CD4-positive, alpha-beta memory T cell (primary cell): ENCODE measurements around the gene C12orf56. TPM values are rescaled to one million over a fixed set of nuclear protein-coding genes. Genes with fewer than 3 reads are reported as not detected.

Experiments used
- CTCF ChIA-PET: fragments of 350-600 bp; sonication (Branson Sonifier 250); formaldehyde crosslinking; loops from one replicate; lab custom pipeline; 2021; ENCODE audit warnings: inconsistent platforms; ENCODE audit not compliant: partially characterized antibody; lab: Charles Lee
- POLR2A ChIA-PET: fragments of 350-600 bp; sonication (Branson Sonifier 250); formaldehyde crosslinking; loops from one replicate; lab custom pipeline; 2021; ENCODE audit not compliant: partially characterized antibody; lab: Charles Lee
- DNase-seq, 5 donors: peaks; one replicate each; pipeline versions ENCODE4 v3.0.0 to v3.0.0-alpha.2; 2020 to 2022; ENCODE audit warnings: mixed read lengths in 1 of 5
- H3K27ac ChIP-seq: one replicate; pipeline ENCODE4 v1.7.0; 2013; ENCODE audit warnings: low read depth, low read length
- H3K27me3 ChIP-seq: 2 replicates; pipeline ENCODE4 v1.7.0; 2013; ENCODE audit warnings: mild to moderate bottlenecking, low read length, moderate library complexity; ENCODE audit not compliant: insufficient read depth
- H3K36me3 ChIP-seq: 2 replicates; pipeline ENCODE4 v1.7.0; 2013; ENCODE audit warnings: mild to moderate bottlenecking, low read length, moderate library complexity; ENCODE audit not compliant: insufficient read depth
- H3K4me1 ChIP-seq: 2 replicates; pipeline ENCODE4 v1.7.0; 2013; ENCODE audit warnings: mild to moderate bottlenecking, low read length, moderate library complexity; ENCODE audit not compliant: insufficient read depth
- H3K4me3 ChIP-seq, 2 donors: one replicate each; pipeline ENCODE4 v1.7.0; 2013; ENCODE audit warnings: low read length in 2 of 2, mild to moderate bottlenecking in 1 of 2
- H3K9me3 ChIP-seq, 2 donors: one replicate each; pipeline ENCODE4 v1.7.0; 2013; ENCODE audit warnings: low read length in 2 of 2, control low read depth in 1 of 2; ENCODE audit not compliant: control insufficient read depth in 1 of 2
- H3K27ac Mint-ChIP-seq, 7 donors: one replicate each; pipeline ENCODE4 v1.8.0; 2020 to 2021; ENCODE audit warnings: mixed read lengths in 7 of 7, mild to moderate bottlenecking in 6 of 7, inconsistent platforms in 3 of 7, moderate library complexity in 3 of 7
- H3K27me3 Mint-ChIP-seq, 2 donors: one replicate each; pipeline ENCODE4 v1.8.0; 2020 to 2021; ENCODE audit warnings: mixed read lengths in 2 of 2
- H3K36me3 Mint-ChIP-seq, 2 donors: one replicate each; pipeline ENCODE4 v1.8.0; 2020 to 2021; ENCODE audit warnings: mixed read lengths in 2 of 2, inconsistent platforms in 1 of 2, mild to moderate bottlenecking in 1 of 2
- H3K4me1 Mint-ChIP-seq, 4 donors: one replicate each; pipeline ENCODE4 v1.8.0; 2020 to 2021; ENCODE audit warnings: mixed read lengths in 4 of 4, mild to moderate bottlenecking in 1 of 4
- H3K4me3 Mint-ChIP-seq, 8 donors: one replicate each; pipeline ENCODE4 v1.8.0; 2020 to 2021; ENCODE audit warnings: mixed read lengths in 8 of 8, mild to moderate bottlenecking in 7 of 8, moderate library complexity in 6 of 8, inconsistent platforms in 3 of 8
- H3K9me3 Mint-ChIP-seq, 8 donors: one replicate each; pipeline ENCODE4 v1.8.0; 2020 to 2021; ENCODE audit warnings: mixed read lengths in 8 of 8, mild to moderate bottlenecking in 5 of 8, inconsistent platforms in 3 of 8, moderate library complexity in 1 of 8
- intact Hi-C: fragments of 100-400 bp; cut with micrococcal nuclease; formaldehyde crosslinking; loops from one replicate; pipeline ENCODE4 v1.15.1; 2023
- polyA plus RNA-seq, 2 donors: library from polyadenylated mRNA; unstranded; fragments of 300-500 nt; fragmentation: Illumina TruSeq; gene quantifications; one replicate each; pipeline ENCODE4 v1.2.3, GENCODE V29; 2021
- total RNA-seq, 2 experiments: library from RNA; stranded (reverse); gene quantifications; one replicate each; pipeline ENCODE4 v1.2.3, GENCODE V29; 2021

C12orf56 gene
- total and polyA plus RNA-seq, 4 experiments from 2014 or later: not detected

DNA sequence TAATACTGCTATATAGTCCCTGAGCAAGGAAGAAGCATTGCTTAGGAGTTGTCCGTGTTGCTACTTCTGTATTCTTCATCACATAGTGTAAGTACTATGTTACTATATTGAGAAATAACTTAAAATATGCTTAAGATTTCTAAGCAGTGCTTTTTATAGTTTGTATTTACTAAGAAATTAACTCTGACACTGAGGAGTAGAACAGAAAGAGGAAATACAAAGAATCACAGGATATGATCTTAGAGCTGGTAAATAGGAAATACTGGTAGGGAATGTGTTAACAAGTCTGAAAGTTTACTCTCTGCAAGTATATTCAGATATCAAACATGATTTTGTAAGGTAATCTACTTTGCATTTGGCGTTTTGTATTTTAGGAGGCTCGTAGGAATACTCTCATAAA lies 29.1 kb upstream of the C12orf56 start:
- H3K27me3 ChIP-seq: no peaks in the 10 kb centered on the region
- Mint-ChIP-seq H3K4me1 (peaks cover 0 to 4% (median 1%) of the 10 kb centered on the region in 4 donors), H3K36me3 (peaks cover 60 to 80% of the 10 kb centered on the region in 2 donors), H3K4me3 (no peak overlapping the region), H3K27me3 (no peaks in the 10 kb centered on the region), H3K9me3 (no peaks in the 10 kb centered on the region), H3K27ac (peak overlapping the region in 1 of 7 donors; percentile 6)
- intact Hi-C loops: no loop called here
- H3K4me3 ChIP-seq: no peak overlapping the region
- DNase-seq: no peak
- no peaks in the 10 kb centered on the region for H3K9me3 ChIP-seq
- ChIA-PET CTCF (no interaction called here), POLR2A (no interaction called here)
- H3K4me1 ChIP-seq: no peaks in the 10 kb centered on the region
- H3K36me3 ChIP-seq: peaks cover 74% of the 10 kb centered on the region
- H3K27ac ChIP-seq: no peak overlapping the region

DNA sequence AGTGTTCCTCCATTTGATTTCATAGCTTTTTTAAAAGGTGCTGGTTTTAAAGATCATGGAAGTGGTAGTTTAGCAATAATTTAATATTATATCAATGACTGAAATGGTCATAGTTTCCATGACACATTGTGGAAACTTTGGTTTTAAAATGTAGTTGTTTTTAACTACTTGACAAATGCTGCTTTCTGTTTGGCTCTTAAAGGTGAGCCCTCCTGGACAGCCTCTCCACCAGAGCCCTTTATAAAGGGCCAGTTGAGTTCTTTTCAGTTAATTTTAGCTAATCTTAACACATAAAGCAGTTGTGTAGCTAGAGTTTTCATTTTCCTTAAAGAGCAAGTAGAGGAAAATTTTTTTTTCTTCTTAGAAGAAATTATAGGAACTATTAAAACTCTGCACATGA lies 27.7 kb upstream of the C12orf56 start:
- Mint-ChIP-seq H3K27ac (no peak overlapping the region), H3K4me1 (peaks cover 0 to 4% (median 1%) of the 10 kb centered on the region in 4 donors), H3K36me3 (peaks cover 54 to 78% of the 10 kb centered on the region in 2 donors), H3K9me3 (no peaks in the 10 kb centered on the region), H3K4me3 (no peak overlapping the region), H3K27me3 (no peaks in the 10 kb centered on the region)
- CTCF ChIA-PET: no interaction called here
- H3K36me3 ChIP-seq: peaks cover 69% of the 10 kb centered on the region
- no peaks in the 10 kb centered on the region for H3K4me1 ChIP-seq
- intact Hi-C loops: no loop called here
- no peaks in the 10 kb centered on the region for H3K9me3 ChIP-seq
- POLR2A ChIA-PET: no interaction called here
- no peak overlapping the region for H3K27ac ChIP-seq
- H3K27me3 ChIP-seq: no peaks in the 10 kb centered on the region
- no peak overlapping the region for H3K4me3 ChIP-seq
- DNase-seq: no peak

DNA sequence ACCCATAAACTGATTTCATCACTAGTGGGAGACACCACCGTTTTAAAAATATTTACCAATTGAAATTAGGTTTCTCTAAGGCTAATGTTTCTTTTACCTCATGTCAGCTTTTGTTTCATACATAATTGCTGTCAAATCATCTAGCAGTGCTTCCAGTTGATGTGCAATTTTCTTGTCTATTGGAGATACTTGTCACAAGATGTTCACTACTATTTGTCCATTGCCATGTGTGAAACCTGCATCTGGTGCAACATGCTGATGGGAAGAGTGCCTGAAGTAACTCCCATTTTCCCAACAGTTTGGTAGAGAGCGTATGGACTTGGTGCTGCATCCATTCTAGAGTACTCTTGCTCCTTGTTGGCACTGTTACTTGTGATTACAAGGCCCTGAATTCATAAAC lies 23.3 kb upstream of the C12orf56 start:
- POLR2A ChIA-PET: no interaction called here
- Mint-ChIP-seq H3K36me3 (peaks cover 47 to 68% of the 10 kb centered on the region in 2 donors), H3K9me3 (no peaks in the 10 kb centered on the region), H3K27me3 (no peaks in the 10 kb centered on the region), H3K27ac (no peak overlapping the region), H3K4me1 (peaks cover 0 to 5% (median 4%) of the 10 kb centered on the region in 4 donors), H3K4me3 (no peak overlapping the region)
- CTCF ChIA-PET: no interaction called here
- intact Hi-C loops: no loop called here
- no peak for DNase-seq
- H3K36me3 ChIP-seq: peaks cover 61% of the 10 kb centered on the region
- no peak overlapping the region for H3K4me3 ChIP-seq
- H3K27me3 ChIP-seq: no peaks in the 10 kb centered on the region
- H3K4me1 ChIP-seq: no peaks in the 10 kb centered on the region
- H3K27ac ChIP-seq: no peak overlapping the region
- no peaks in the 10 kb centered on the region for H3K9me3 ChIP-seq

DNA sequence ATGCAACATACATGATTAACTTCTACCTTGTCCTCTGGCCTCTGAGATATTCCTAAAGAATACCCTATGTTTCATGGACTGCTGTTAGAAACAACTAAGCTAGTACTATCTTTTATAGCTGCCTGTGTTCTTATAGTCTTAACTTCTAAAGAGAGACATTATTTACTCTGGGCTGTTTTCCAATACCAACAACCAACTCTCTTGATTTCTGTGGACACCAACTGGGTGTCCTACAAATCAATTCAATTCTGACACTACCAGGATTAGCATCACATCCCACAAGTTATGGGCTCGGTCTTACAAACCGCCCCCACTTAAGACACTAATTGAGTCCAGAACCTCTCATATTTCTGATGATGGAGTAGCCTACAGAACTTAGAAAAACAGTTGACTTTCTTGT lies 21.9 kb upstream of the C12orf56 start:
- H3K9me3 Mint-ChIP-seq: no peaks in the 10 kb centered on the region
- Histone ChIP-seq H3K4me3 (no peak overlapping the region), H3K27me3 (no peaks in the 10 kb centered on the region), H3K4me1 (peaks cover 3% of the 10 kb centered on the region), H3K9me3 (no peaks in the 10 kb centered on the region), H3K27ac (no peak overlapping the region), H3K36me3 (peaks cover 48% of the 10 kb centered on the region)
- peak overlapping the region in 2 of 7 donors; percentile 29 to 43 for H3K27ac Mint-ChIP-seq
- intact Hi-C loops: no loop called here
- no peak for DNase-seq
- no peaks in the 10 kb centered on the region for H3K27me3 Mint-ChIP-seq
- POLR2A ChIA-PET: interaction anchor here (1.3 kb wide), 1 partner anchor 8 kb away, joined by 3 read pairs; the partner anchor contains the start of gene XPOT
- CTCF ChIA-PET: interaction anchor here (0.6 kb wide), 1 partner anchor 31 kb away, joined by 3 read pairs; no protein-coding TSS in a partner anchor
- peaks cover 43 to 56% of the 10 kb centered on the region in 2 donors for H3K36me3 Mint-ChIP-seq
- peaks cover 1 to 12% (median 6%) of the 10 kb centered on the region in 4 donors for H3K4me1 Mint-ChIP-seq
- no peak overlapping the region for H3K4me3 Mint-ChIP-seq

DNA sequence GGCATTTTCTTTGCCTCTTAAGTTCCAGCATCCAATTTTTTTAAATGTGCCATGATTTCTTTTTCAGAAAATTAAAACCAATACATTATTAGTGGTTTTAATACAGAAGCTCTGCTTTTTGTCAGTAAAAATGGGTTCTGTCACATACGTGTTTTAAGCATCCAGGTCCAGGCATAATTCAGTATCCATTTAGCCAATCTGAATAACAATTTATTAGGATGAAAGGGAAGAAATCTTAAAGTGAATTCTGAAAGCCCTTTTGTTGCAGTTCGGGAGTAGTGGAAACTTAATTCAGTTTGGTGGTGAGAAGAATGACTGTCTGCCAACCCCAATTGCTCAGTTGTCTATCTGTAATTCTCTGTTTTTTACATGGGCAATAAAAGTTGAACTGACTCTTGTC lies 20.9 kb upstream of the C12orf56 start:
- DNase-seq: no peak
- CTCF ChIA-PET: no interaction called here
- Mint-ChIP-seq H3K4me1 (peaks cover 7 to 20% (median 11%) of the 10 kb centered on the region in 4 donors), H3K9me3 (no peaks in the 10 kb centered on the region), H3K27me3 (no peaks in the 10 kb centered on the region), H3K4me3 (no peak overlapping the region), H3K36me3 (peaks cover 37 to 48% of the 10 kb centered on the region in 2 donors), H3K27ac (no peak overlapping the region)
- H3K27me3 ChIP-seq: no peaks in the 10 kb centered on the region
- no peaks in the 10 kb centered on the region for H3K9me3 ChIP-seq
- intact Hi-C loops: no loop called here
- POLR2A ChIA-PET: no interaction called here
- peaks cover 7% of the 10 kb centered on the region for H3K4me1 ChIP-seq
- H3K4me3 ChIP-seq: no peak overlapping the region
- H3K36me3 ChIP-seq: peaks cover 38% of the 10 kb centered on the region
- no peak overlapping the region for H3K27ac ChIP-seq

DNA sequence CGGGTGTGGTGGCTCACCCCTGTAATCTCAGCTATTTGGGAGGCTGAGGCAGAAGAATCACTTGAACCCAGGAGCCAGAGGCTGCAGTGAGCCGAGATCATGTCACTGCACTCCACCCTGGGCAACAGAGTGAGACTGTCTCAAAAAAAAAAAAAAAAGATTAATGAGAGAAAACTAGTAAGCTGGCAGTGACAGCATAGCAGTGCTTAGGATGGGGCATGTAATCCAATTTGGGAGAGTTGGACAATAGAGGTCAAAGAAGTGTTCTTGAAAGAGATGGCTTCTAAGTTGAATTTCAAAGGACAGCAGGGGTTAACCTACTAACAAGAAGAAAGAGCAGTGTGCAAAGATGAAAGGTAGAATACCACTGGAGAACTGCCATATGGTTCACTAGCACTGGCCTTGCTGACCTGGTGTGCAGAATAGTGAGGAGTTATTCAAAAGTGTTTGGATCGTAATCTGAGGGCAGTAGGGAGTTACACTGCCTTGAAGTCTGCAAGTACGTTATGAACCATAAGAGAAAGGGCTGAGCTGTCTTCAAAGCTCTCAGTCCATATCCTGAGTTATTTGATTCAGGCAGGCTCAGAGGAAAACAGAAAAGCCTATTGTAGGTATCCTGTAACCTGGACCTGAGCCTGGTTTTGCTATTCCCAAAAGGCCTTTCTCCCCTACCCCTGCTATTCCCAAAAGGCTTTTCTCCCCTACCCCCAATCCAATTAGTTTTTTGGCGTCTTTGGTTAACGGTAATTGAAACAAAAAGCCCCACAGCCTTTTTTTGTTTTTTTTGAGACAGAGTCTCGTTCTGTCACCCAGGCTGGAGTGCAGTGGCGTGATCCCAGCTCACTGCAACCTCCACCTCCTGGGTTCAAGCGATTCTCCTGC lies 17.0 kb upstream of the C12orf56 start:
- H3K4me3 ChIP-seq: no peak overlapping the region
- DNase-seq: no peak
- Mint-ChIP-seq H3K9me3 (peaks cover 0 to 2% (median 0%) of the 10 kb centered on the region in 8 donors), H3K27me3 (no peaks in the 10 kb centered on the region), H3K27ac (peak overlapping the region in 2 of 7 donors; percentile 29 to 41), H3K4me1 (peaks cover 16 to 40% (median 27%) of the 10 kb centered on the region in 4 donors), H3K36me3 (peaks cover 17 to 26% of the 10 kb centered on the region in 2 donors), H3K4me3 (peak overlapping the region in 1 of 8 donors; percentile 52)
- POLR2A ChIA-PET: no interaction called here
- H3K27ac ChIP-seq: no peak overlapping the region
- H3K27me3 ChIP-seq: no peaks in the 10 kb centered on the region
- peaks cover 23% of the 10 kb centered on the region for H3K4me1 ChIP-seq
- H3K36me3 ChIP-seq: peaks cover 12% of the 10 kb centered on the region
- CTCF ChIA-PET: no interaction called here
- no peaks in the 10 kb centered on the region for H3K9me3 ChIP-seq
- intact Hi-C loops: loop anchor here (10.0 kb wide), 2 partner anchors 767 to 1897 kb away; partner anchors contain the start of gene HELB
